GM13976 (cell line): ENCODE measurements around the gene CCDC150.
"Not testable (repeated sequence)": the region's sequence is repeated elsewhere in the genome, so short reads cannot be mapped to it uniquely, and the experiment has no call there.

Experiments
- DNase-seq: peaks from one replicate; pipeline ENCODE4 v3.0.0; 2012; ENCODE audit warnings: low spot score
- in situ Hi-C: fragments of 300-500 bp; cut with MboI; formaldehyde crosslinking; loops from one replicate; pipeline ENCODE4 v1.12.0; 2022; ENCODE audit warnings: low sequenced_read_pairs, mixed read lengths, inconsistent platforms; ENCODE audit not compliant: unreplicated experiment
- TF ChIP-seq, protein P1 (sequence below): IDR thresholded peaks from 2 replicates; pipeline ENCODE4 v1.5.1; 2012; ENCODE audit warnings: borderline replicate concordance, mild to moderate bottlenecking; ENCODE audit not compliant: insufficient read depth; ENCODE audit errors: extremely low read depth, missing control alignments, control extremely low read depth

CCDC150 gene

DNA sequence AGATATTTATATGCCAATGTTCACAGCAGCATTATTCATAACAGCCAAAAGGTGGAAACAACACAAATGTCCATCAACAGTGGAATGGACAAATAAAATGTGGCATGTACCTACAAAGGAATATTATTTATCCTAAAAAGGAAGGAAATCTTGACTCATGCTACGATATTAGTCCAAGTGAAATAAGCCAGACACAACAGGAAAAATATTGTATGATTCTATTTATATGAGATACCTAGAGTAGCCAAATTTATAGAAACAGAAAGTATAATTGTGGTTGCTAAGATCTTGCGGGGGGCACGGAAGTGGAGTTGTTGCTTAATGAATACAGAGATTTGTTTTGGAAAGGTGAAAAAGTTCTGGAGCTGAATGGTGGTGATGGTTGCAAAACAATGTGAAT lies 33.0 kb upstream of the CCDC150 start:
- TF ChIP-seq, protein P1, sequence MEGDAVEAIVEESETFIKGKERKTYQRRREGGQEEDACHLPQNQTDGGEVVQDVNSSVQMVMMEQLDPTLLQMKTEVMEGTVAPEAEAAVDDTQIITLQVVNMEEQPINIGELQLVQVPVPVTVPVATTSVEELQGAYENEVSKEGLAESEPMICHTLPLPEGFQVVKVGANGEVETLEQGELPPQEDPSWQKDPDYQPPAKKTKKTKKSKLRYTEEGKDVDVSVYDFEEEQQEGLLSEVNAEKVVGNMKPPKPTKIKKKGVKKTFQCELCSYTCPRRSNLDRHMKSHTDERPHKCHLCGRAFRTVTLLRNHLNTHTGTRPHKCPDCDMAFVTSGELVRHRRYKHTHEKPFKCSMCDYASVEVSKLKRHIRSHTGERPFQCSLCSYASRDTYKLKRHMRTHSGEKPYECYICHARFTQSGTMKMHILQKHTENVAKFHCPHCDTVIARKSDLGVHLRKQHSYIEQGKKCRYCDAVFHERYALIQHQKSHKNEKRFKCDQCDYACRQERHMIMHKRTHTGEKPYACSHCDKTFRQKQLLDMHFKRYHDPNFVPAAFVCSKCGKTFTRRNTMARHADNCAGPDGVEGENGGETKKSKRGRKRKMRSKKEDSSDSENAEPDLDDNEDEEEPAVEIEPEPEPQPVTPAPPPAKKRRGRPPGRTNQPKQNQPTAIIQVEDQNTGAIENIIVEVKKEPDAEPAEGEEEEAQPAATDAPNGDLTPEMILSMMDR = no peak

DNA sequence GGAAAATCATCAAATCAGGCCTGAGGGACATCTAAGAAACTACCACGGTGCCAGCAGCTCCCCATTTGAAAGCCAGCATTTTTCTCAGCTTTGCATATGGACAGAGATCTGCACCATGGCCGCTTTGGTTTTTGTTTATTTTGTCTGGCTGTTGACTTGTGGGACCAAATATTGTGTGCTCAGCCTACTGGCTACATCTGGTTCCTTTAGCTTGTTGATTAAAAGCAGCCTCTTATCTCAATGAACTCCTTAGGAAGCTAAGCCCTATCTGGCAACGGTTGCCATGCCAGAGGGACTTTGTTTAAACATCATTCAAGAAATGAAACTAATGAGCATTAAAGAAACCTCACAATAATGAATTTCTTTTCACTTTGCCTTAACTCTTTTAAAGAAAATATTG lies 32.4 kb upstream of the CCDC150 start:
- no peak for DNase-seq
- in situ Hi-C loops = no loop called here
- TF ChIP-seq, protein P1 = no peak

More for the DNA sequence above, 33.0 kb upstream of the CCDC150 start:
- in situ Hi-C loops = no loop called here
- no peak for DNase-seq

DNA sequence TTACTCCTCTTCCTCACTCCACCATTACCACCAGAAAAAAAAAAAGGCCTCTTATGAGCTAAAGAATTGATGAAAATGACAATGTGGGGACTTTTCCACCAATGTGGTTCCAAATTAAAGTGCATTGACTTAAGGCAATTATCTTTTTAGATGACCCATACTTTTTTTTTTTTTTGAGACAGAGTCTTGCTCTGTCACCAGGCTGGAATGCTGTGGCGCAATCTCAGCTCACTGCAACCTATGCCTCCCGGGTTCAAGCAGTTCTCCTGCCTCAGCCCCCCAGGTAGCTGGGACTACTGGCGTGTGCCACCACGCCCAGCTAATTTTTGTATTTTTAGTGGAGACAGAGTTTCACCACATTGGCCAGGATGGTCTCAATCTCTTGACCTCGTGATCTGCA lies 31.6 kb upstream of the CCDC150 start:
- DNase-seq, in situ Hi-C loops: not testable (repeated sequence)

DNA sequence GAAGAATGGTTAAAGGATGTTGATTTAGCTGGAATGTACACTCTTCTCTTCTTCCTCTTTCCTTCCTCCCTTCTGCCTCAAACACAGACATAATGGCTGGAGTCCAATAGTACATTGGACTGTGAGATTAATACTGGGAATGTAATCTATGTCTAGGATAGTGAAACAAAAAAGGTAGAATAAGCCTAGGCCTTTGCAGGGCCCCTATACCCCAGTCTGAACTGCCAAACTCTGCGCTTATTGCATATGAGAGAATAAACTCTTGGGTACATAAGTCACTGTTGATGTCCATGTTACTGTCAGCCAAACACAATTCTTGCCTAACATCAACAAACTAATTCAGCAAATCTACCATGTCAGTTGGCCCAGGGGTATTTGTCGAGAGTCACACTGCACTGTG lies 29.7 kb upstream of the CCDC150 start:
- in situ Hi-C loops = no loop called here
- no peak for DNase-seq
- TF ChIP-seq, protein P1 = no peak

DNA sequence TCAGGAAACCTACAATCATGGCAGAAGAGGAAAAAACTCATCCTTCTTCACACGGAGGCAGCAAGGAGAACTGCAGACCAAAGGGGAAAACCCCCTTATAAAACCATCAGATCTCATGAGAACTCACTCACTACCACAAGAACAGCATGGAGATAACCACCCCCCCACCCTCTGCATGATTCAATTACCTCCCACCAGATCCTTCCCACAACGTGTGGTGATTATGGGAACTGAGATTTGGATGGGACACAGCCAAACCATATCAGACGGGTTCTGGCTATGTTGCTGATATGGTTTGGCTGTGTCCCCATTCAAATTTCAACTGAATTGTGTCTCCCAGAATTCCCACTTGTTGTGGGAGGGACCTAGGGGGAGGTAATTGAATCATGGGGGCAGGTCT lies 28.7 kb upstream of the CCDC150 start:
- in situ Hi-C loops = no loop called here
- TF ChIP-seq, protein P1 = no peak
- no peak for DNase-seq

DNA sequence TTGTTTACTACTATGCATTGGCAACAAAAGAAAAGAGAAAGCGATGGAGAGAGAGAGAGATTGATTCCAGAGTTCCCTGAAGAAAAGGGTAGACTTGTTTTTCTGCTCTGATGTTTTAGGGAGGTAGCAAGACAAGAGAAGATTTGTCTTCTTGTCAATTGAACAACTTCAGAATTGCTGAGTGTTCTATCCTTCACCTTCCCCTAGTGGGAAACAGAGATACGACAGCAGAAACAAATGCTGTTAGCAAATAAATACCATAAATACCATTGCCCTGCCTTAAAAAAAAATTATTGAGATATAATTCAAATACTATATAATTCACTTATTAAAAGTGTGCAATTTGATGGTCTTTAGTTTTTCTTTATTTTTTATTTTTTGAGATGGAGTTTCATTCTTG lies 26.2 kb upstream of the CCDC150 start:
- in situ Hi-C loops = no loop called here
- DNase-seq = no peak
- TF ChIP-seq, protein P1 = no peak

DNA sequence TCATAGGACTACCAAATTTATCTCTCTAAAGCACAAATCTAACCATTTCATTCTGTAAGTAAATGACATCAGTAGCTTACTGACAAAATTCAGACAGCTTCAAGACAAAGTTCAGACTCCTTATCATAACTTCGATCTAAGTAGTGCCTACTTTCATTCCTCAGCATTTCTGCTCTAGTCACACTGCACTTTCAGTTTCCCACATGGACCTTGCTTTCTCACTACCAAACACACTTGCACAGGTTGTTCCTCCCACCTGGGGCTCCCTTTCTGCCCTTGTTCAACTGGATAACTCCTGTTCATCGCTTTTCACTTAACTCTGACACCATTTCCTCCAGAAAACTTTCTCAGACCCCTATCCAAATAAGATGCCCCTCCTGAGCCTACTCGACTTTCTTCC lies 22.1 kb upstream of the CCDC150 start:
- DNase-seq = no peak
- in situ Hi-C loops = no loop called here
- TF ChIP-seq, protein P1 = no peak
